Raji (cell line): Measurements from ENCODE around the gene POMT1.

ENCODE experiments used
- POLR2A ChIP-seq: IDR thresholded peaks from 2 replicates; pipeline ENCODE4 v1.6.1; 2011; ENCODE audit warnings: low read depth, low read length, control low read depth; ENCODE audit not compliant: insufficient read depth

The POMT1 gene

GRCh38 chr9:131475111-131475955 lies 27.4 kb upstream of the POMT1 start:
- TF ChIP-seq POLR2A = no peak

DNA sequence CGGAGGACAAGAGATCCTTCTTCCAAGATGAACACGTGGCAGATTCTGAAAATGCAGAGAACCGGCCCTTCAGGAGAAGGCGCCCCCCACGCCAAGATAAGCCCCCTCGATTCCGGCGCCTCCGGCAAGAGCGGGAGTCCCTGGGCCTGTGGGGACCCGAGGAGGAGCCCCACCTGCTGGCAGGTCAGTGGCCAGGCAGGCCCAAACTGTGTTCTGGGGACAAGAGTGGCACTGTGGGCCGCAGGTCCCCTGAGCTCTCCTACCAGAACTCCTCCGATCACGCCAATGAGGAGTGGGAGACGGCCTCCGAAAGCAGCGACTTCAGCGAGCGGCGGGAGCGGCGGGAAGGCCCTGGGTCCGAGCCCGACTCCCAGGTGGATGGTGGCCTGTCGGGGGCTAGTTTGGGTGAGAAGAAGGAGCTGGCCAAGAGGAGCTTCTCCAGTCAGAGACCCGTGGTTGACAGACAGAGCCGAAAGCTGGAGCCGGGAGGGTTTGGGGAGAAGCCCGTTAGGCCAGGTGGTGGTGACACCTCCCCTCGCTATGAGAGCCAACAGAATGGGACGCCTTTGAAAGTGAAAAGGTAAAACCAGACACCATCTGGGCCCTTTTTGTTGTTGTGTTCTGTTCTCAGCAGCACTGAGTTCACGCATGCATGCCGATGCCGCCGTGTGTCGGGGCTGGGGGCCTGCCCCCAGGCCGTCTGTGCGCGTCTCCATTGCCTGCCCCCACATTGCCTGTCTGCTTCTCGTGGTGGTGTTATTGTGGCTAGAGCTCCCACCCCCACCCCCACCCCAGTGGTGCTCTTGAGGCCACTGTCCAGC lies 26.6 kb upstream of the POMT1 start:
- no peak for TF ChIP-seq POLR2A

GRCh38 chr9:131476777-131477345 lies 25.9 kb upstream of the POMT1 start:
- TF ChIP-seq POLR2A = no peak

GRCh38 chr9:131477367-131477766 lies 25.4 kb upstream of the POMT1 start:
- TF ChIP-seq POLR2A = no peak

- no peak for TF ChIP-seq POLR2A
Measured at GRCh38 chr9:131477816-131478419, 24.8 kb upstream of the POMT1 start.

GRCh38 chr9:131478421-131478868 lies 24.3 kb upstream of the POMT1 start:
- TF ChIP-seq POLR2A = no peak

- TF ChIP-seq POLR2A = no peak
Measured at GRCh38 chr9:131478911-131479310, 23.8 kb upstream of the POMT1 start.

DNA sequence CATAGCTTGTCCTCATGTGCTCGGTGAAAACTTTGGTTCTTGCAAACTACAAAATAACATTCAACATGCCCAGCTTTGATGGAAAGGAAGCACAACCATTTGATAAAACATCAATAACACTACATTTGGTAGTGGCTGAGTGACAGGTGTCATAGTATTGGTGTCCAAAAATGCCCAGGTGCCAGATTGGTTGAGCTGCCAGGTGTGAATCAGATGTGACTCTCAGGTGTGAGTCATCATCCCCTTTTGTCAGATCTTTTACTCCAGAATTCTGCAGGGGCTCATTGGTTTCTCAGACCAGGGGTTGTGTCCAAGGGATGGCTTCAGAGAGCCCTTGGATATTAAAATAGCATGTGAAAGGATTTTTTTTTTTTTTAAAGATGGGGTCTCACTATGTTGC lies 22.5 kb upstream of the POMT1 start:
- no peak for TF ChIP-seq POLR2A

- TF ChIP-seq POLR2A = no peak
Measured at GRCh38 chr9:131481441-131482342, 21.0 kb upstream of the POMT1 start.

- TF ChIP-seq POLR2A = no peak
Measured at GRCh38 chr9:131482343-131483006, 20.2 kb upstream of the POMT1 start.

- no peak for TF ChIP-seq POLR2A
Measured at GRCh38 chr9:131483319-131484050, 19.2 kb upstream of the POMT1 start.

DNA sequence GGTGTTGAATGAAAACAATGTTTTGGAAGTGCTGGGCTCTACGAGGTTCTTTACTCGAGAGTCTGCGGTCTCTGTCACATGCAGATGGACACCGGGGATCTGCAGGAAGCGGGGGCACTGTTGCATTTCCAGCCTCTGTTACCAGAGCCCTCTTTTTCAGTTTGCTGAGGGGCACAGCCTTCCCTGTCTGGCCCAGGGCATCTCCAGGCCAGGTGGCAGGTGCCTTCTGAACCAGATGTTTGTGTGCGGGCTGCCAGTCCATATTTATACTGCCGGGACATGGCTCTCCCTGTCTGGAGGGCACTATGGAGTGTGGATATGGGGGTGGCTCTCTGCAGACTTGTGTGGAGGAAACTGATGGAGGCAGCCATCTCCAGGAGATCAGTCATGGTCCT lies 18.7 kb upstream of the POMT1 start:
- TF ChIP-seq POLR2A = no peak

- TF ChIP-seq POLR2A = no peak
Measured at GRCh38 chr9:131484560-131485185, 18.0 kb upstream of the POMT1 start.
